Measurements from ENCODE around the gene POLR2F. TPM values are rescaled to one million over a fixed set of nuclear protein-coding genes. Genes with fewer than 3 reads are reported as not detected.

Gene POLR2F
- total and polyA plus RNA-seq, 9 of the 15 experiments (the other 6 are each of a cell fraction or from before 2014, with no cell fraction given) = 98.9 to 410 (median 168) TPM

GRCh38 chr22:38012604-38013072 is 59.1 kb downstream of the POLR2F start (continued):
- TF ChIP-seq JUND (IDR thresholded peaks at IDR 0.05; ENCODE audit: borderline replicate concordance, low read depth, low read length) (peak; percentile 39; the same call in 1 of the 2 replicates), JUND (tag; IDR thresholded peaks at IDR 0.05; ENCODE audit: borderline replicate concordance, low read depth, low read length) (no peak), FOSL1 (tag; conservative IDR thresholded peaks at IDR 0.05) (peak; percentile 45; the same call in 1 of the 2 replicates), ELK3 (CRISPR knock-in tag; IDR thresholded peaks at IDR 0.05) (no peak), ATF7 (IDR thresholded peaks at IDR 0.05) (peak; percentile 26; the same call in 1 of the 2 replicates), MEIS2 (IDR thresholded peaks at IDR 0.05; ENCODE audit: partially characterized antibody) (peak; percentile 10), PCBP1 (IDR thresholded peaks at IDR 0.05; ENCODE audit: low read depth, low read length, poor library complexity, severe bottlenecking) (no peak), YBX1 (IDR thresholded peaks at IDR 0.05) (no peak), ZBTB17 (CRISPR knock-in tag; IDR thresholded peaks at IDR 0.05) (no peak), ATF3 (IDR thresholded peaks at IDR 0.05) (peak; percentile 68), ATF3 (CRISPR knock-in tag; conservative IDR thresholded peaks at IDR 0.05) (no peak)
